HG03066 (cell line): ENCODE results near the gene HMBS.

Experiments
- ATAC-seq: cut with Tn5 transposase; IDR thresholded peaks from one replicate; pipeline ENCODE4 v1.9.1; 2021; ENCODE audit warnings: low read depth; ENCODE audit not compliant: unreplicated experiment

HMBS gene

GRCh38 chr11:119067371-119068222 is 17.1 kb upstream of the HMBS start, which contains the start of gene VPS11:
Gene VPS11, plus strand, starts transcription at chr11:119067818. Its CDS starts 6 bp downstream, at chr11:119067824.
- ATAC-seq: peak; percentile 95

GRCh38 chr11:119077839-119078238 is 6.8 kb upstream of the HMBS start:
- ATAC-seq: no peak

- ATAC-seq: no peak
These were observed 5.8 kb upstream of the HMBS start for GRCh38 chr11:119078675-119079420.

GRCh38 chr11:119081682-119082260 is 2.9 kb upstream of the HMBS start:
- no peak for ATAC-seq

- ATAC-seq: peak; percentile 25
These were observed 761 bp downstream of the HMBS start for GRCh38 chr11:119085437-119085847.

GRCh38 chr11:119087123-119087522 is 2.4 kb downstream of the HMBS start:
- no peak for ATAC-seq

- no peak for ATAC-seq
These were observed 3.1 kb downstream of the HMBS start for GRCh38 chr11:119087747-119088241.

- ATAC-seq: no peak
These were observed 3.7 kb downstream of the HMBS start for GRCh38 chr11:119088406-119088805.

GRCh38 chr11:119089319-119089718 is 4.6 kb downstream of the HMBS start:
- ATAC-seq: no peak

GRCh38 chr11:119091178-119091577 is 6.5 kb downstream of the HMBS start:
- no peak for ATAC-seq

- no peak for ATAC-seq
These were observed 7.5 kb downstream of the HMBS start for GRCh38 chr11:119091966-119092879.

GRCh38 chr11:119092880-119093842 is 8.5 kb downstream of the HMBS start:
- ATAC-seq: no peak

- peak; percentile 4 for ATAC-seq
These were observed 9.5 kb downstream of the HMBS start for GRCh38 chr11:119093942-119094815.

GRCh38 chr11:119094816-119095065 is 10.1 kb downstream of the HMBS start:
- peak; percentile 41 for ATAC-seq

- peak; percentile 78 for ATAC-seq
These were observed 10.6 kb downstream of the HMBS start for GRCh38 chr11:119095066-119095880.

- ATAC-seq: no peak
These were observed 15.0 kb downstream of the HMBS start for GRCh38 chr11:119099711-119100110.

- ATAC-seq: no peak
These were observed 15.7 kb downstream of the HMBS start for GRCh38 chr11:119100246-119100970.
